H1 (cell line): ENCODE measurements around the gene FAM227B. TPM values are rescaled to one million over a fixed set of nuclear protein-coding genes. Genes with fewer than 3 reads are reported as not detected.

Experiments used
- ASH2L ChIP-seq: fragments of 200-600, 300-600 bp; sonication (generic); IDR thresholded peaks from one replicate; pipeline ENCODE4 v1.7.1; 2017; ENCODE audit warnings: low read length
- CBX5 ChIP-seq: fragments of 300-800, 300-1000 bp; sonication (generic); IDR thresholded peaks from 2 replicates; pipeline ENCODE4 v1.7.1; 2016; ENCODE audit warnings: antibody characterized with exemption, low read length, low read depth
- CBX8 ChIP-seq: fragments of 300-800, 300-1000 bp; sonication (generic); IDR thresholded peaks from 2 replicates; pipeline ENCODE4 v1.7.1; 2016; ENCODE audit warnings: low read depth, low read length, borderline replicate concordance
- CHD7 ChIP-seq: fragments of 300-600 bp; sonication (generic); IDR thresholded peaks from 2 replicates; pipeline ENCODE4 v1.7.1; 2012; ENCODE audit warnings: low read length, moderate library complexity, mild to moderate bottlenecking, inconsistent platforms; ENCODE audit not compliant: insufficient replicate concordance
- EGR1 ChIP-seq: IDR thresholded peaks from 2 replicates; pipeline ENCODE4 v1.6.1; 2011; ENCODE audit warnings: low read depth, low read length, borderline replicate concordance
- EZH2 ChIP-seq: fragments of 200-600 bp; sonication (generic); IDR thresholded peaks from 2 replicates; pipeline ENCODE4 v1.7.1; 2012; ENCODE audit warnings: low read depth, mild to moderate bottlenecking, moderate library complexity, low read length, inconsistent platforms; ENCODE audit not compliant: severe bottlenecking
- JUND ChIP-seq: IDR thresholded peaks from 2 replicates; pipeline ENCODE4 v1.6.1; 2011; ENCODE audit warnings: mild to moderate bottlenecking, improper control_type of control experiment, low read length
- RXRA ChIP-seq: IDR thresholded peaks from 2 replicates; pipeline ENCODE4 v1.6.1; 2011; ENCODE audit warnings: low read depth, mild to moderate bottlenecking, low read length, moderate library complexity; ENCODE audit not compliant: insufficient read depth
- SP4 ChIP-seq: IDR thresholded peaks from 2 replicates; pipeline ENCODE4 v1.6.1; 2012; ENCODE audit warnings: low read length, inconsistent platforms
- polyA plus RNA-seq, 7 experiments: library from polyadenylated mRNA; depleted of rRNA in 3 of 7; stranded (reverse) in 5 of 7; unstranded in 2 of 7; fragments of >200 nt in 5 of 7; fragments of 200-250 nt in 2 of 7; gene quantifications; 1 replicate in 5 of 7; 2 replicates in 1 of 7; 4 replicates in 1 of 7; pipeline versions ENCODE4 v1.2.1 to v1.2.3, GENCODE V29; 2011 to 2013; ENCODE audit warnings: missing spikeins in 2 of 7, mixed read lengths in 2 of 7
- total RNA-seq: library from RNA; stranded (reverse); fragmentation: NEBNext Ultra II Directional; extraction: Animal tissue kit (Norgen Biotek cat#: 25700); gene quantifications from 2 replicates; pipeline ENCODE4 v1.2.1, GENCODE V29; 2021
- TF ChIP-seq, protein P1 (sequence below), 3 experiments: IDR thresholded peaks; 1 replicate in 2 of 3; 2 replicates in 1 of 3; pipeline versions ENCODE4 v1.5.1 to v1.6.1; 2011; ENCODE audit warnings: low read length in 3 of 3, mild to moderate bottlenecking in 3 of 3, inconsistent platforms in 2 of 3, low read depth in 1 of 3, moderate library complexity in 1 of 3; ENCODE audit not compliant: insufficient read depth in 1 of 3; ENCODE audit errors: control extremely low read depth in 1 of 3

Gene FAM227B
- total and polyA plus RNA-seq, 2 of the 8 experiments (the other 6 are each of a cell fraction or from before 2014, with no cell fraction given) = 4.0 to 6.5 TPM

- TF ChIP-seq CHD7 (no peak), SP4 (no peak), CBX5 (no peak), ASH2L (no peak), EGR1 (no peak), RXRA (no peak), CBX8 (no peak), JUND (no peak), EZH2 (no peak)
- TF ChIP-seq, protein P1, sequence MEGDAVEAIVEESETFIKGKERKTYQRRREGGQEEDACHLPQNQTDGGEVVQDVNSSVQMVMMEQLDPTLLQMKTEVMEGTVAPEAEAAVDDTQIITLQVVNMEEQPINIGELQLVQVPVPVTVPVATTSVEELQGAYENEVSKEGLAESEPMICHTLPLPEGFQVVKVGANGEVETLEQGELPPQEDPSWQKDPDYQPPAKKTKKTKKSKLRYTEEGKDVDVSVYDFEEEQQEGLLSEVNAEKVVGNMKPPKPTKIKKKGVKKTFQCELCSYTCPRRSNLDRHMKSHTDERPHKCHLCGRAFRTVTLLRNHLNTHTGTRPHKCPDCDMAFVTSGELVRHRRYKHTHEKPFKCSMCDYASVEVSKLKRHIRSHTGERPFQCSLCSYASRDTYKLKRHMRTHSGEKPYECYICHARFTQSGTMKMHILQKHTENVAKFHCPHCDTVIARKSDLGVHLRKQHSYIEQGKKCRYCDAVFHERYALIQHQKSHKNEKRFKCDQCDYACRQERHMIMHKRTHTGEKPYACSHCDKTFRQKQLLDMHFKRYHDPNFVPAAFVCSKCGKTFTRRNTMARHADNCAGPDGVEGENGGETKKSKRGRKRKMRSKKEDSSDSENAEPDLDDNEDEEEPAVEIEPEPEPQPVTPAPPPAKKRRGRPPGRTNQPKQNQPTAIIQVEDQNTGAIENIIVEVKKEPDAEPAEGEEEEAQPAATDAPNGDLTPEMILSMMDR (IDR thresholded peaks at IDR 0.05; ENCODE audit: control extremely low read depth in 1 of 3, insufficient read depth in 1 of 3, low read depth in 1 of 3, low read length in 3 of 3) = no peak
Measured at GRCh38 chr15:49323207-49323606, 297.4 kb downstream of the FAM227B start (continued).
